Neural cell (in vitro differentiated cells): ENCODE data around the gene NCDN.

Experiments used
- CTCF ChIP-seq: fragments of 450-650 bp; IDR thresholded peaks from 2 replicates; pipeline ENCODE4 v1.5.1; 2014; ENCODE audit warnings: antibody characterized with exemption, mild to moderate bottlenecking, moderate library complexity; ENCODE audit not compliant: poor library complexity, severe bottlenecking
- EP300 ChIP-seq: fragments of 450-650 bp; conservative IDR thresholded peaks from 2 replicates; pipeline ENCODE4 v1.6.1; 2014; ENCODE audit warnings: antibody characterized with exemption, mild to moderate bottlenecking, moderate library complexity; ENCODE audit not compliant: poor library complexity, severe bottlenecking
- EZH2 ChIP-seq: fragments of 200-600, 300-800 bp; shearing (Covaris generic), sonication (generic); IDR thresholded peaks from 2 replicates; pipeline ENCODE4 v1.6.1; 2014; ENCODE audit warnings: antibody characterized with exemption, low read length, borderline replicate concordance, mild to moderate bottlenecking; ENCODE audit not compliant: insufficient read depth, poor library complexity, severe bottlenecking
- MXI1 ChIP-seq: fragments of 450-650 bp; conservative IDR thresholded peaks from 2 replicates; pipeline ENCODE4 v1.6.1; 2014; ENCODE audit warnings: antibody characterized with exemption, mild to moderate bottlenecking; ENCODE audit not compliant: poor library complexity, severe bottlenecking
- POLR2AphosphoS5 ChIP-seq: IDR thresholded peaks from 2 replicates; pipeline ENCODE4 v1.6.1; 2012
- RAD21 ChIP-seq: fragments of 450-650 bp; conservative IDR thresholded peaks from 2 replicates; pipeline ENCODE4 v1.6.1; 2014; ENCODE audit warnings: antibody characterized with exemption, mild to moderate bottlenecking, moderate library complexity
- SMC3 ChIP-seq: fragments of 450-650 bp; conservative IDR thresholded peaks from 2 replicates; pipeline ENCODE4 v1.6.1; 2014; ENCODE audit warnings: antibody characterized with exemption, mild to moderate bottlenecking, moderate library complexity; ENCODE audit not compliant: poor library complexity

GRCh38 chr1:35603941-35604340 lies 46.3 kb downstream of the NCDN start:
- no peak for TF ChIP-seq EZH2
- TF ChIP-seq CTCF = no peak
- no peak for TF ChIP-seq EP300
- no peak for TF ChIP-seq POLR2AphosphoS5
- no peak for TF ChIP-seq SMC3
- no peak for TF ChIP-seq MXI1
- no peak for TF ChIP-seq RAD21
